Cardiac fibroblast (primary cell): ENCODE results near the gene SIX5.

Source experiments
- DNase-seq, 2 donors: peaks; one replicate each; pipeline versions ENCODE4 v3.0.0 to v3.0.0-alpha.2; 2010; ENCODE audit warnings: low read depth in 2 of 2
- H3K4me3 ChIP-seq, 2 donors: replicated peaks in 1 of 2; 1 replicate in 1 of 2; 2 replicates in 1 of 2; pipeline ENCODE4 v1.5.1; 2011; ENCODE audit warnings: low read depth in 2 of 2, low read length in 2 of 2, mild to moderate bottlenecking in 2 of 2, moderate library complexity in 1 of 2
- TF ChIP-seq, protein P1 (sequence below): IDR thresholded peaks from one replicate; pipeline ENCODE4 v1.5.1; 2011; ENCODE audit warnings: low read depth, mild to moderate bottlenecking, low read length, inconsistent platforms

Gene SIX5

DNA sequence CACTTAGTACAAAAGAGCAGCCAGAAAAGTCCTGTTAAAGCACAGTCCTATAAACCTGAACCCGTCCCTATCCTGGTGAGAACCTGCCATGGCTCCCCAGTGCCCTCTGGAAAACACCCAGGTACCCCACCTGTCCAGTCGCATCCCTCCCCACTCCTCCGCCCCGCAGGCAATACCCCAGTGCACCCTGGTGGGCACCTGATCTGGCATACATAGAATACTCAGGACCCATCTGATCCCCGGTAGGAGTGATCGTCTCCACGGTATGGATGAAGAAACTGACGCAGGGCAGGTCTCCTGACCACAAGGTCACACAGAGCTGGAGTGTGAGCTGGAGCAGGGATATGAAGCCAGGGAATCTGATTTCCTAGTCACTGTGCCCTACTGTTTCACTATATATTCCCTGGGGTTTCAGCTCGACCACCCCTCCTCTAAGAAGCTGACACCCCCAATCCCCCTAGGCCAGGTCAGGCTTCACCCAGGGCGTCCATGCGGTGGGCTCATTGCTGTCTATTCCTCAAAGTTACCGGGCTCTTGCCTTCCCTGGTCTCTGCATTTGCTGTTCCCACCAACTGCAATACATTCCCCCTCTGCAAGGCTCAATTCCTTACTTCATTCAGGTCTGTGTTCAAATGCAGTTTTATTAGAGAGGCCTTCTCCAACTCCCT, 50.9 kb downstream of the SIX5 start:
- DNase-seq, result no peak
- H3K4me3 ChIP-seq, result peak overlapping the region; percentile 26 to 35
- TF ChIP-seq, protein P1, sequence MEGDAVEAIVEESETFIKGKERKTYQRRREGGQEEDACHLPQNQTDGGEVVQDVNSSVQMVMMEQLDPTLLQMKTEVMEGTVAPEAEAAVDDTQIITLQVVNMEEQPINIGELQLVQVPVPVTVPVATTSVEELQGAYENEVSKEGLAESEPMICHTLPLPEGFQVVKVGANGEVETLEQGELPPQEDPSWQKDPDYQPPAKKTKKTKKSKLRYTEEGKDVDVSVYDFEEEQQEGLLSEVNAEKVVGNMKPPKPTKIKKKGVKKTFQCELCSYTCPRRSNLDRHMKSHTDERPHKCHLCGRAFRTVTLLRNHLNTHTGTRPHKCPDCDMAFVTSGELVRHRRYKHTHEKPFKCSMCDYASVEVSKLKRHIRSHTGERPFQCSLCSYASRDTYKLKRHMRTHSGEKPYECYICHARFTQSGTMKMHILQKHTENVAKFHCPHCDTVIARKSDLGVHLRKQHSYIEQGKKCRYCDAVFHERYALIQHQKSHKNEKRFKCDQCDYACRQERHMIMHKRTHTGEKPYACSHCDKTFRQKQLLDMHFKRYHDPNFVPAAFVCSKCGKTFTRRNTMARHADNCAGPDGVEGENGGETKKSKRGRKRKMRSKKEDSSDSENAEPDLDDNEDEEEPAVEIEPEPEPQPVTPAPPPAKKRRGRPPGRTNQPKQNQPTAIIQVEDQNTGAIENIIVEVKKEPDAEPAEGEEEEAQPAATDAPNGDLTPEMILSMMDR, result no peak

DNA sequence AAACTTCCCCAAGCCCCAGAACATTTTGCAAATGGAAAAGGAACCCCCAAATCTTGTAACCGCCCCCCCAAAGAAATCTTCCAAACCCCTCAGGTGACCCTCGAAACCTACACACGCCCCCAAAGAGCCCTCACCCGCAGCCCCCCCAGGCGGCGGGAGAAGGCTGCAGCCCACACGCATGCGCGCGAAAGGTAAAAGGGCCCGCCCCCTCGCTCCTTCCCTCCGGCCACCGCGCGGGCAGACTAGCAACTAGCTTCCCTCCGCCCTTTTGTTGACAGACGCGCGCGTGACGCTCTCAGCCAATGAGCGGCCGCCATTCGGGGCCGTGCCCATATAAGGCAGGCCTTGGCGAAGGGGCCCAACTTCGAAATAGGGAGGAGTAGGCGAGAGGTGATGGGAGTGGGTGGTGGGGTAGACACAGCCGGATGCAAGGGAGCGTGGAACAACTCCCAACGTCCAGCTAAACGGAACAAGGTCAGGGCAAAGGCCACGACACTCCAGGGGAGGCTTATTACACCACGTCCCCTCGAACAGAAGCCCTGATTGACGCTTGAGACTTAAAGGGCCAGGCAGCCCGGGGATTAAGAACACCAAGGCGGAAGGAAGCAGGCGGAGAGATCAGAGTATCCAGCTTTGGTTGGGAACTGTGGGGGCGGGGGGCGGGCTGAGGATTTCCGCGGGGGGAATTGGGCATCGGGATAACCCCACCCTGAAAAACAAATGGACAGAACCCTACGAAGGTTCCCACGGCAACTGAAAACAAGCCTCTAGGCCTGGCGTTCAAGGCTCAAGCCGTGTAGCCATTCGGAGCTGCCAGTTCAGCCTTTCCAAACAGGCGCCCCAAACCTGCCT, 51.7 kb downstream of the SIX5 start:
- peak overlapping the region; percentile 72 to 73 for H3K4me3 ChIP-seq
- DNase-seq, result peak; percentile 99 to 100
- TF ChIP-seq, protein P1, result peak; percentile 26

DNA sequence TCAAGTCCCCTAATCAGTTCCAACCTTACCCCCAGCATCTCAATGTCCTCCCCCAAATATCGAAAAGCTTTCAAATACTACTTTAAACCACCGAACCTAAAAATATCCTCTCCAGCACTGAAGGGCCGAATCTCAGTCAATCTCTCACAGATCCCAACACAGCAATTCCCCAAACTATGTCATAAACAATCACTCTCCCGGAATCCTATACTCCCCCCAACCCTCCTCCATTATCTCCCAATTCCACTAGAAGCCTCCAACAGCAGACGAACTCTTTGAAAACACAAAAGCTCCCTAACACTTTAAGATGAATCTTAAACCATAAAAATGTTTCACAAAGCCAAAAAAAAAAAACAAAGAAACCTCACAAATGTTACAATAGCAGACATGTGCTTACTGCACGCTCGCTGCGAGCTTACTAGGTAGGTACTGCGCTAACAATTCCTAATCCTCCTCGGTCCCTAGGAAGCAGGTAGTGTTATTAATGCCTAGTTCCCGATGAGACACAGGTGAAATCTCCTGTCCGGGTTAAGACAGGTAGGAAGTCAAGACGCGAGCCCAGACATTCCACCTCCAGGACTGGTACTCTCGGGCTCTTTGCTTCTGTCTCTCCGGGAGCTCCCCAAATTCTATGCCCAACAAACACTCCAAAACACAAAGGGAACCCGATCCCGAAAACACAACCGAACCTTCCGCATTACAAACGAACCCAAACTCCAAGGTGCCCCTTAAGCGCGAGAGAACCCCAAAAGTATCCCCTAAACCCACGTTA, 52.5 kb downstream of the SIX5 start:
- H3K4me3 ChIP-seq, result peak overlapping the region; percentile 72 to 73
- peak; percentile 38 to 41 for DNase-seq
- TF ChIP-seq, protein P1, result no peak

DNA sequence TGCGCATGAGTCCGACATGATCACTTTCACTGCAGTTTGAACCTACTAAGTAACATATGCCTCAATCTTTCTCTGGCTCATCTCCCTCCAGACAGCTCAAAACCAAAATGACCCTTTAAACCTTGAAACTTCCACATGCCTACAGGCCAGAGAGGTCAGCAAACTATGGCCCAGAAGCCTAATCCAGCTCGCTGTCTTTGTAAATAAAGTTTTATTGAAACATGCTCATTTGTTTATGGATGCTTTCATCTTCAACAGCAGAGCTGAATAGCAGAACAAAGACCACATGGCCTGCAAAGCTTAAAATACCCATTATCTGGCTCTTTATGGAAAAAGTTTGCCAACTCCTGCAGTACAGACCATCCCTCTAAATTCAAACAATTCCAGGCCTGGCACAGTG, 53.9 kb downstream of the SIX5 start:
- peak in 1 of 2 donors; percentile 13 for DNase-seq
- no peak overlapping the region for H3K4me3 ChIP-seq
- TF ChIP-seq, protein P1, result no peak
